ENCODE measurements around the gene MMP25.
"Not testable (repeated sequence)": the region's sequence is repeated elsewhere in the genome, so short reads cannot be mapped to it uniquely, and the experiment has no call there.

MMP25 gene

DNA sequence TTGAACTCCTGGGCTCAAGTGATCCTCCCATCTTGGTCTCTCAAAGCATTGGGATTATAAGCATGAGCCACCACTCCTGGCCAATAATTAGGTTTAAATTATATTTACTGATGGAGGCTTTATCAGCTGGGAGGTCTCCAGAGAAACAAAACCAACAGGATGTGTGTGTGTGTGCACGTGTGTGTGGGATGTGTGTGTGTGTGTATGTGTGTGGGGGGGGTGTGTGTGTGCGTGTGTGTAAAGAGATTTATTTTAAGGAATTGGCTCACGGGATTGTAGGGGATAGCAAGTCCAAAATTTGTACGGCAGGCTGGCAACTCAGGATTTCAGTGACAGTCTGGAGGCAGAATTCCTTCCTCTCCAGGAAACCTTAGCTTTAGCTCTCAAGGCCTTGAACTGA lies 4.6 kb downstream of the MMP25 start:
- no peak for TF ChIP-seq CTCF (conservative IDR thresholded peaks at IDR 0.05; ENCODE audit: low read depth, low read length)
- DNase-seq (ENCODE audit: low read depth) = no peak
- H3K4me3 ChIP-seq (ENCODE audit: low read length) = no peak overlapping the region

DNA sequence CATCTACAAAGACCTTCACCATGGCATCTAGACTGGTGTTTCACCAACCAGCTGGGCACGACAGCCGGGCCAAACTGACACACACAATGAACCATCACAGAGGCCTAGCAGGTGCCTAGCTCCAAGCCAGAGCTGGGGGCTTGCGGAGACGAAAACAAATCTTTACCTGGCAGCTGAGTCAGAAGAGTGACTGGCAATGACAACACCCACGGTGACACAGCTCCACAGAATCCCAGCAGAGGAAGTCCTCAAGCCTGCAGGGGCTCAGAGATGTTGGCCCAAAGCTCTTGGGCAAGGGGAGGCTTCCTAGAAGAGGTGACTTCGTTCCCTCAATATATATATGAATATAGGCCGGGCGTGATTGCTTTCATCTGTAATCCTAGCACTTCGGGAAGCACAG lies 5.1 kb downstream of the MMP25 start:
- H3K4me3 ChIP-seq (ENCODE audit: low read length) = no peak overlapping the region
- no peak for DNase-seq (ENCODE audit: low read depth)
- TF ChIP-seq CTCF (conservative IDR thresholded peaks at IDR 0.05; ENCODE audit: low read depth, low read length) = no peak

DNA sequence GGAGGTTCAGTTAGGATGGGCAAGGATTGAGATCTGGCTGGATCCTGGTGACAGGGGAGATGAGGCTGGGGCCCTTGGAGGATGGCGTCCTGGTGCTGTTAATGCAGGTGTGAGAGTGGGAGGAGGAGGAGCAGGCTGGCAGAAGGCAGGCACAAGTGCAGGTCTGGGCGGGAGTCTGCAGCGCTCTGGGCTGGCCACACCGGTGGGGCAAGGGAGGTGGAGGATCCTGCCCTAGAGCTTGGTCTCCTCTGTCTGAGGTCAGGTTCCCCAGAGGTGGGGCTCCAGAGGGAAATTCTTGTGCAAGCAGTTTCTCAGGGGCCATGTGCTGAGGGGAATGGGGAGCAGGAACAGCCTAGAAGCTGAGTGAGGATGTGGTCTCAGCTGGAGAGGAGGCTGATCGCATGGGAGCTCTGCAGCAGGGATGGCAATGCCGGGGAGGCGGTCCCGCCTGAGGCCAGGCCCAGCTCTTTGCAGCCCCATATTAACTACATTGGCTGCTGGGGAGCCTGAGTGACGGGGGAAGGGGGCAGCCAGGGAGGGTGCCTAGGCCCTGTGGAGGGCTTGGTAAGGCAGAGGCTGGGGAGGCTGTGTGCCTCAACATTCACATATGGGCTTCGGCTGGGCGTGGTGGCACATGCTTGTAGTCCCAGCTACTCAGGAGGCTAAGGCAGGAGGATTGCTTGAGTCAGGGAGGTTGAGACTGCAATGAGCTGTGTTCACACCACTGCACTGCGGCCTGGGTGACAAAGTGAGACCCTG lies 6.4 kb downstream of the MMP25 start:
- not testable (repeated sequence) for DNase-seq (ENCODE audit: low read depth); H3K4me3 ChIP-seq (ENCODE audit: low read length)

DNA sequence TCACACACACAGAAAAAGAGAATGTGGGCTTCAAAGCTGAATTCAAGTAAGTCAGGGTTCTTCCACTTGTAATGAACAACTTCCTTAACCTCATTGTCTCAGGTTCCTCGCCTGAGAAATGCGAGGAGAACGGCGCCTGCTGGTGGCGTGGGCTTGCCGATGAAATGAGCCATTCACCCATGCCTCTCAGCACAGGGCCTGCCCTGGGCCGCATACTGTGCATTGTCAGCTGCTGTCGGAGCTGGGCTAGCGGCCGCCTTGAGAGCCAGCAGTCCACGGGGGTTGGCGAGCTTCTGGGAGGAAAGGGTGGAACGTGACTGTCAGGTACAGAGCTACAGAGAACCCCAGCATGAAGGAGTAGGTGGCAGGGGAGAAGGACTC lies 7.0 kb downstream of the MMP25 start:
- not testable (repeated sequence) for H3K4me3 ChIP-seq (ENCODE audit: low read length); DNase-seq (ENCODE audit: low read depth)

DNA sequence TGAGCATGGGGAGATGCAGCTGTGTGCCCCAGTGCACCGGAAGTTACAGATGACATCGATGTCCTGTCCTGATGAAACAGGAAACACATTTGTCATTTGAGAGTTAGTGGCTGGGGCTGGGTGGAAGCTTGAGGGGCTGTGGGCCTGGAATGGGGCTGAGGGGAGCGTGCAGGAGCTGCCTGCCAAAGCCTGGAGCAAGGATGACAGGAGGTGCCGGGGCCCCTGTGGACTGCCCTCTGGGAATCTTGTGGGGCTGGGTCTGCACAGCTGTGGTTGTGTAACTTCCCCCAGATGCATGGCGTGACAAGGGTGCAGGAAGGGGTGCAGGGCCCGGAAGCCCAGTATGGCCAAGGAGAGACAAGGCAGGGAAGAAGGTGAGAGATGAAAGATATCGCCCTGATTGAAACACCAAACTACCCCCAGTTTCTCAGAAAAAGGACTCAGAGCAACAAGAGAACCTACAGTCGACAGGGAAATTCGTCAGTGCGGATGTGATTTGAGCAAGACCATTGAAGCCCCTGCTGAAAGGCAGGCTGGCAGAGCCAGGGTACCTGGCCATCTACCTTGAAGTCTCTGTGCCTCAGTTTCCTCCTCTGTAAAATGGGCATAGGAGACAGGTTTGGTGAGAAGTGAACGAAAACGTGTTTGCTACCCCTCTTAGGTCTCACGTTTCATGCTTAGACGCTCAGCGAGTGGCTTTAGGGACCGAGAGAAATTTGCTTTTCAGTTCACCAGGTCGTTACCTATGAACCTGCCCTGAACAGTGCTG lies 8.8 kb downstream of the MMP25 start:
- DNase-seq (ENCODE audit: low read depth) = no peak
- no peak overlapping the region for H3K4me3 ChIP-seq (ENCODE audit: low read length)
- no peak for TF ChIP-seq CTCF (conservative IDR thresholded peaks at IDR 0.05; ENCODE audit: low read depth, low read length)

DNA sequence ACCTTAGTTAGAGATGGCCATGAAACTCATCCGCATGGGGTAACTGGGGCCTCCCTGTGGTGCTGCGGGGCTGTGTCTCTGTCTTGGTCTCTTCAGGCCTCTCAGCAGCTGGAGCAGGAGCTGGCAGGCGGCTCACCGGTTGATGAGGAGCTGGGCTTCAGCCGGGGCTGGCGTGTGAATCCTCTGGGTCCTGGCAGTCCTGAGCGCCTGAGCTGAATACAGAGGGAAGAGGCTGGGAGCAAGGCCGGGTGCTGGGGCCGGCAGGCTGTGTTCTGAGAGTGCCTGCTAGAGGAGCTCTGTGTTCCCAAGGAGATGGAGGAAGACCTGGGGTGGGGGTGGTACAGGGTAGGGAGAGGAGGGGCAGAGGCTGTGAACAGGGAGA lies 9.4 kb downstream of the MMP25 start:
- not testable (repeated sequence) for DNase-seq (ENCODE audit: low read depth); H3K4me3 ChIP-seq (ENCODE audit: low read length)

DNA sequence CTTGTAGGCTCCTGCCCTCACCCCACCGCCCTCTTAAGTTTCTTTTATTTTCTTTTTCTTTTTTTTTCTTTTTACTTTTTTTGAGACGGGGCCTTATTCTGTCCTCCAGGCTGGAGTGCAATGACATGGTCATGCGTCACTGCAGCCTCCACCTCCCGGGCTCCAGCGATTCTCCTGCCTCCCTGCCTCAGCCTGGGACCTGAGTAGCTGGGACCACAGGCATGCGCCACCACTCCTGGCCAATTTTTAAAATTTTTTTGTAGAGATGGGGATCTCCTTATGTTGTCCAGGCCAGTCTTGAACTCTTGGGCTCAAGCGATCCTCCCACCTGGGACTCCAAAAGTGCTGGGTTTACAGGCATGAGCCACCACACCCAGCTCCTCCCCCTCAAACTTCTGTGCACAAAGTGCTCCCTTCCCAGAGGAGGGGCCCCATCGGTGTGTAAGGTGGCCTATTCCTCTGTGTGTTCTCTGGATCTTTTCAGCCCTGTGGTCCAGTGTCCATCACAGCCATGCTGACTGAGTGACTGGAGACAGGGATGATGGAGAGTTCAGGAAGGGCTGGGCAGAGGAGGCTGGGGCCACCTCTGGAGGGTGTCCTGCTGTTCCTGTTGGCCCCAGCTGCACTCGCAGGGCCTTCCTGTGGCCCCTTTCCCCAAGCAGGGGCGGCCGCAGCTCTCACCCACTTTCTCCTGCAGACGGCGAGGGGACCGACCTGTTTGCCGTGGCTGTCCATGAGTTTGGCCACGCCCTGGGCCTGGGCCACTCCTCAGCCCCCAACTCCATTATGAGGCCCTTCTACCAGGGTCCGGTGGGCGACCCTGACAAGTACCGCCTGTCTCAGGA lies 10.2 kb downstream of the MMP25 start:
- no peak for TF ChIP-seq CTCF (conservative IDR thresholded peaks at IDR 0.05; ENCODE audit: low read depth, low read length)
- DNase-seq (ENCODE audit: low read depth) = no peak
- H3K4me3 ChIP-seq (ENCODE audit: low read length) = no peak overlapping the region

GRCh38 chr16:3057181-3058138 lies 11.1 kb downstream of the MMP25 start:
- TF ChIP-seq CTCF (conservative IDR thresholded peaks at IDR 0.05; ENCODE audit: low read depth, low read length) = no peak
- no peak overlapping the region for H3K4me3 ChIP-seq (ENCODE audit: low read length)
- DNase-seq (ENCODE audit: low read depth) = no peak
